Limb (tissue), 2 donors: ENCODE measurements around the gene IGSF6.
"Not testable (repeated sequence)": the region's sequence is repeated elsewhere in the genome, so short reads cannot be mapped to it uniquely, and the experiment has no call there.

Source experiments
- DNase-seq, 2 donors: peaks; one replicate each; pipeline ENCODE4 v3.0.0-alpha.2; 2016; ENCODE audit errors: extremely low spot score in 2 of 2

IGSF6 gene

GRCh38 chr16:21654466-21654865, 2.1 kb upstream of the IGSF6 start:
- no peak for DNase-seq

GRCh38 chr16:21653571-21653970, 1.2 kb upstream of the IGSF6 start:
- no peak for DNase-seq

GRCh38 chr16:21651515-21651914, 893 bp downstream of the IGSF6 start:
- DNase-seq: no peak

- DNase-seq: no peak
Measured at GRCh38 chr16:21650521-21650920, 1.9 kb downstream of the IGSF6 start.

- DNase-seq: not testable (repeated sequence)
Measured at GRCh38 chr16:21649826-21650406, 2.5 kb downstream of the IGSF6 start.

GRCh38 chr16:21647562-21648164, 4.7 kb downstream of the IGSF6 start:
- no peak for DNase-seq

- no peak for DNase-seq
Measured at GRCh38 chr16:21646721-21647561, 5.5 kb downstream of the IGSF6 start.

- DNase-seq: no peak
Measured at GRCh38 chr16:21646091-21646490, 6.3 kb downstream of the IGSF6 start.

- no peak for DNase-seq
Measured at GRCh38 chr16:21645261-21645721, 7.1 kb downstream of the IGSF6 start.

GRCh38 chr16:21644674-21645073, 7.7 kb downstream of the IGSF6 start:
- DNase-seq: no peak

- DNase-seq: no peak
Measured at GRCh38 chr16:21643785-21644184, 8.6 kb downstream of the IGSF6 start.

GRCh38 chr16:21642861-21643260, 9.5 kb downstream of the IGSF6 start:
- no peak for DNase-seq

- DNase-seq: no peak
Measured at GRCh38 chr16:21641916-21642315, 10.5 kb downstream of the IGSF6 start.

- DNase-seq: no peak
Measured at GRCh38 chr16:21639493-21639892, 12.9 kb downstream of the IGSF6 start.

GRCh38 chr16:21638573-21638975, 13.8 kb downstream of the IGSF6 start:
- no peak for DNase-seq

GRCh38 chr16:21637032-21637968, 15.1 kb downstream of the IGSF6 start:
- no peak for DNase-seq

- DNase-seq: not testable (repeated sequence)
Measured at GRCh38 chr16:21635694-21636093, 16.7 kb downstream of the IGSF6 start.

- no peak for DNase-seq
Measured at GRCh38 chr16:21634216-21634615, 18.2 kb downstream of the IGSF6 start.

- not testable (repeated sequence) for DNase-seq
Measured at GRCh38 chr16:21631951-21632575, 20.3 kb downstream of the IGSF6 start.

- DNase-seq: not testable (repeated sequence)
Measured at GRCh38 chr16:21631376-21631775, 21.0 kb downstream of the IGSF6 start.

GRCh38 chr16:21630866-21631265, 21.5 kb downstream of the IGSF6 start:
- DNase-seq: not testable (repeated sequence)
